Measurements from ENCODE around the gene GUCY1A2. TPM values are rescaled to one million over a fixed set of nuclear protein-coding genes. Genes with fewer than 3 reads are reported as not detected.

Gene GUCY1A2
- total RNA-seq, 1 experiment from 2014 or later = 0.55 TPM

DNA sequence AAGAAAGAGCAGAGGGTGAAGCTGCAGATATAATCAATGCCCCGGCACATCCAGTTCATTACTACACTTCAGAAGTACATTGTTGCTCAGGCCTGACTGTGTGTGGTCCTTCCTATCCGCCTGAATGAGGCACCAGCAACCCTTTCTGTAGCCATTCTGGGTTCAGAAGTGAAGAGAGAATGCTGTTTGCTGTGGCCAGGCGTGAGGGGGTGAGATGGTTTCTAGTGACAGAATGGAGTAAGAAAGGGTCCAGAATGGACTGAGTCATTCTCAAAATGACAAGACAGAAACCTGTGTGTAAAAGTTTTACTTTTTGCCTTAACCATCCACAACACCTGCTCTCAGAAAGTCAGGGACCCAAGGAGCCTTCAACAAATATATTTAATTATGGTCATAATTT lies 334.8 kb downstream of the GUCY1A2 start:
- H3K79me1 ChIP-seq (ENCODE audit: insufficient read depth, low read depth, low read length, poor library complexity, severe bottlenecking) = no peaks in the 10 kb centered on the region
- H3K4ac ChIP-seq (ENCODE audit: low read depth, low read length) = no peak overlapping the region
- H3K27me3 ChIP-seq (ENCODE audit: insufficient read depth, low read length) = no peaks in the 10 kb centered on the region
- no peak overlapping the region for H3K23ac ChIP-seq (ENCODE audit: insufficient read length, low read depth, low read length)
- H3K79me2 ChIP-seq (ENCODE audit: insufficient read depth, low read length) = no peaks in the 10 kb centered on the region
- no peaks in the 10 kb centered on the region for H3K27me3 Mint-ChIP-seq (ENCODE audit: low read depth)
- no peaks in the 10 kb centered on the region for H3K36me3 Mint-ChIP-seq (ENCODE audit: insufficient read depth in 1 of 3, low read depth in 3 of 3)
- H2BK12ac ChIP-seq (ENCODE audit: insufficient read length, low read depth, low read length) = no peak overlapping the region
- no peak overlapping the region for H3K56ac ChIP-seq (ENCODE audit: insufficient read length, low read depth, low read length)
- H3K9ac ChIP-seq (ENCODE audit: extremely low read depth, insufficient read length, low read length) = no peak overlapping the region
- no peak overlapping the region for H4K5ac ChIP-seq (ENCODE audit: insufficient read length, low read depth, low read length)
- no peak overlapping the region for H2BK20ac ChIP-seq (ENCODE audit: low read depth, low read length, poor library complexity, severe bottlenecking)
- H4K91ac ChIP-seq (ENCODE audit: insufficient read length, low read depth, low read length) = no peak overlapping the region
- no CpG with 5 or more reads among the region's 3 CpGs for WGBS (ENCODE audit: extremely low coverage, insufficient read length, low lambda C conversion rate)
- H2BK120ac ChIP-seq (ENCODE audit: low read depth, low read length, poor library complexity, severe bottlenecking) = no peak overlapping the region
- H3K14ac ChIP-seq (ENCODE audit: insufficient read depth, low read length) = no peak overlapping the region
- no peak overlapping the region for H2BK15ac ChIP-seq (ENCODE audit: low read depth, low read length)
- H2AFZ ChIP-seq (ENCODE audit: low read length) = no peak overlapping the region
- DNase-seq = no peak
- H2AK5ac ChIP-seq (ENCODE audit: insufficient read length, low read length) = no peak overlapping the region
- no peak overlapping the region for H3T11ph ChIP-seq (ENCODE audit: low read length)
- no peaks in the 10 kb centered on the region for H3K9me3 Mint-ChIP-seq
- H4K20me1 ChIP-seq (ENCODE audit: control insufficient read depth, insufficient read depth, insufficient read length) = no peaks in the 10 kb centered on the region
- no peak for TF ChIP-seq CTCF (conservative IDR thresholded peaks at IDR 0.05)
- H3K27ac Mint-ChIP-seq = no peak overlapping the region
- H3K23me2 ChIP-seq (ENCODE audit: insufficient read length, low read depth, low read length, poor library complexity, severe bottlenecking) = no peaks in the 10 kb centered on the region
- no peak overlapping the region for H3K18ac ChIP-seq (ENCODE audit: insufficient read length, low read depth, low read length)
- no peaks in the 10 kb centered on the region for H3K4me1 ChIP-seq (ENCODE audit: insufficient read depth, low read length)
- no peak overlapping the region for H2BK5ac ChIP-seq (ENCODE audit: insufficient read length, low read length)
- H4K8ac ChIP-seq (replicated peaks; ENCODE audit: insufficient read length, low read depth, low read length) = no peak overlapping the region
- H3K9me3 ChIP-seq (ENCODE audit: control insufficient read depth, low read depth, low read length) = no peaks in the 10 kb centered on the region
- peaks cover 5 to 6% of the 10 kb centered on the region in 2 experiments; a peak in 3 of 4 replicates for H3K4me1 Mint-ChIP-seq
- no peak overlapping the region for H3K4me3 Mint-ChIP-seq
- H3K27ac ChIP-seq (ENCODE audit: insufficient read length, low read depth, low read length) = no peak overlapping the region
- H3K4me2 ChIP-seq (ENCODE audit: insufficient read depth, insufficient read length, low read length) = no peak overlapping the region

Measured in H9 (cell line).